ENCODE data around the gene CMIP.

CMIP gene

DNA sequence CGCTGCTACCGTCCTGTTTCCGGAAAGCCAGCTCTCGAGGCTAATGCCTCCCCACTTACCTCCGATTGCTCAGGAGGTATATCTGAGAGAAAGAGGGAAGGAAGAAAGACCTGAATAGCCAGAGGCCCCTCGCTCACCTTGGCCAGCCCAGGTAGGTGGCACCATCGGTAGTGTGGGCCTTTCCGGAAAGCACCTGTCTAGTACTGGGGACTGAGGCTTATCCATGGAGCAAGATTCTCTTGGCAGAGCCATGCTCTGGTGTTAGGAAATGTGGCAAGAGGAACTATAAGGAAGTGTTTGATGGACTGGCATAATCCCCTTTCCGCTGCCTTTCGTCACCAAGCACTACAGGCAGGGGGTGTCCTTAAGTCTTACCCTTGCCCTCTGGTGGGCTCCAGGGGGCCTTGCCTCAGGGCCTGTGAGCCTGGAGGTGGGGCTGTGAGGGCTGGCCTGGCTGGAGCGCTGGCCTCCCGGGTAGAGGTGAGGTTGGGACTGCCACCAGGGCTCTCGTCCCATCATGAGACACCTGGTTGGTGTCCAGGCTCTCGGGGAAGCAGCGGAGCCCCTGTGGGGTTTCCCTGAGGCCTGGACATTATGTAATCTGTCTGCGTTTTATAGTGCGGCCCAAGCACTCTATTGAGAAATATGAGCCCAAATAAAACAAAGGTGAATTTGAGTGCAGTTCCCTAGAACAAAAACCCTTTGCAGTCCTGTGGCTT lies 2.9 kb downstream of the CMIP start:
- no peak for DNase-seq (ENCODE audit: low read depth)

DNA sequence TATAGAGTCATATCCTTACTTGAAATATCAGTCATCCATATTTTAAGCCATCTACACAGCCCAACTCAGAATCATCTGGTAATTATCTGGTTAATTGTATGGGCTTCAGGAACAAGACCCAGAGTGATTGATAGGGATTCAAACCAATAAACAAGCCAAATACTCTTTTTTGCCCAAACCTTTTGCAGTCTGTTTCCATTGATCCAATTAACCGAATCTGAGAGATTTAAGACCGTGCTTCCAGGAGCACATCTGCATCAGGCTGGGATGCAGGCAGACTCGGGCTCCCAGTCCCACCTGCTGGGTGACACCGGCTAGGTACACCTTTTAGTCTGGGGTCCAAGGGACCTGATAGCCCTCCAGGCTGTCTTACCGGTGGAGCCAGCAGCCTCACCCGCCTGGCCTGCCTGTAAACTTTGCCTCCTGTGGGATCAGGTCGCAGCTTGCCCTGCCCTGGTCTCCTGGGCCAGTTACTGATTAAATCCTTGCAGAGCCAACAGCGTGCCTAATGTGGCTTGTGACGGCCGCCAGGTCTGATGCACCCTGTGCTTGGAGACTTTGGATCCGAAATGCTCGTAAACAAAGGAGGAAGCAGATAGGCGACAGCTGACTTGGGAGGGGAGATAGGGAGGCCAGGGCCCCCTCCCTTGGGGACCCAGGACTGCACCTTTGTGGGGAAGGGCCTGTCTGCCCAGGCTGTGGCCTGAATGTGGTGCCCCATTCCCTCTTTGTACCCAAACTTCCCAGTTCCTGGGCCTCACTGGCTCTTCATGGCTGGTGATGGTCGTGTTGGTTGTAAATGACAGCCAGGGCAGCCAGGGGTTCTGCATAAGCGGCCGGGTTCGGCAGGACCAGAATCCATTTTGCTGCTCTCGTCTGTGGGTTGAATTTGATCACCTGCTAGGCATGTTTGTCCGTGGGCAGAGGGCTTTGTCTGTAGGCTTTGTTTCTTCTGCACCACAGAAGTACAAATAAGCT lies 3.8 kb downstream of the CMIP start:
- no peak for DNase-seq (ENCODE audit: low read depth)

DNA sequence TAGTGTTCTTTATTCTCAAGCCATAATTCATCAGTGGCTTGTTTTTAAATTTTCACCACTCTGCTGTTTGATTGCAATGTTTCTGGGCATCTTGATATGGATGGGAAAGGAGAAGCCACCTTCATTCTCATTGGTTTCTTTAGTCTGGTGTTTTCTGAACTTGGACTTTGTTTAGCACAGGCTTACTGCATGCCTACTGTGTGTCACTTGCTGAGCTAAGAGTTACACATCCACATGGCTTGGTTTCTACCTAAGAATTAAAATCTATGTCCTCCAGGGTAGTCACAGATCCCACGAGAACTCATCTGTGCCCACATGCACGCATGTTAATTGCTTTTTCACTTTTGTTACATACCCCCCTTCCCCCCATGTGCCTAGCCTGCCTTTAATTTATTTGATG lies 4.6 kb downstream of the CMIP start:
- no peak for DNase-seq (ENCODE audit: low read depth)

GRCh38 chr16:81449899-81450608 lies 5.4 kb downstream of the CMIP start:
- no peak for DNase-seq (ENCODE audit: low read depth)

DNA sequence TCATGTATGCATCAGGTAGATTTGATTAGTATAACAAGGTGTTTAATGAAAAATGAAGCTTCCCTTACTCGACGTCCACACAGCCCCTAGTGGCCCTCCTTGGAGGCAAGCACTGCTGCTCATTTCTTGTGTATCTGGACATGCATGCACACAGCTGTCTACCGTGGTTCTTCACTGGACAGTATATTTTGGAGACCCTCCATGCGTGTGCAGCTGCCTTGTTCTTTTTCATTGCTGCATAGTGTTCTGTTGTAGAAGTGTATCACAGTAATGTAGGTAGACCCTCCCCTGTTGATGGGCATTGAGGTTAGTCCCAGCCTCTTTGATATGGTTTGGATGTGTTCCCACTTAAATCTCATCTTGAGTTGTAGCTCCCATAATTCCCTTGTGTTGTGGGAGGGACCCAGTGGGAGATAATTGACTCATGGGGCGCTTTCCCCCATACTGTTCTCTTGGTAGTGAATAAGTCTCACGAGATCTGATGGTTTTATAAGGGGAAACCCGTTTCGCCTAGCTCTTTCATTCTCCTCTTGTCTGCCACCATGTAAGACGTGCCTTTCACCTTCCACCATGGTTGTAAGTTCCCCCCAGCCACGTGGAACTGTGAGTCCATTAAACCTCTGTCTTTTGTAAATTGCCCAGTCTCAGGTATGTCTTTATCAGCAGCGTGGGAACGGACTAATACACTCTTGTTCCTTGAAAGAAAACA lies 6.3 kb downstream of the CMIP start:
- no peak for DNase-seq (ENCODE audit: low read depth)

DNA sequence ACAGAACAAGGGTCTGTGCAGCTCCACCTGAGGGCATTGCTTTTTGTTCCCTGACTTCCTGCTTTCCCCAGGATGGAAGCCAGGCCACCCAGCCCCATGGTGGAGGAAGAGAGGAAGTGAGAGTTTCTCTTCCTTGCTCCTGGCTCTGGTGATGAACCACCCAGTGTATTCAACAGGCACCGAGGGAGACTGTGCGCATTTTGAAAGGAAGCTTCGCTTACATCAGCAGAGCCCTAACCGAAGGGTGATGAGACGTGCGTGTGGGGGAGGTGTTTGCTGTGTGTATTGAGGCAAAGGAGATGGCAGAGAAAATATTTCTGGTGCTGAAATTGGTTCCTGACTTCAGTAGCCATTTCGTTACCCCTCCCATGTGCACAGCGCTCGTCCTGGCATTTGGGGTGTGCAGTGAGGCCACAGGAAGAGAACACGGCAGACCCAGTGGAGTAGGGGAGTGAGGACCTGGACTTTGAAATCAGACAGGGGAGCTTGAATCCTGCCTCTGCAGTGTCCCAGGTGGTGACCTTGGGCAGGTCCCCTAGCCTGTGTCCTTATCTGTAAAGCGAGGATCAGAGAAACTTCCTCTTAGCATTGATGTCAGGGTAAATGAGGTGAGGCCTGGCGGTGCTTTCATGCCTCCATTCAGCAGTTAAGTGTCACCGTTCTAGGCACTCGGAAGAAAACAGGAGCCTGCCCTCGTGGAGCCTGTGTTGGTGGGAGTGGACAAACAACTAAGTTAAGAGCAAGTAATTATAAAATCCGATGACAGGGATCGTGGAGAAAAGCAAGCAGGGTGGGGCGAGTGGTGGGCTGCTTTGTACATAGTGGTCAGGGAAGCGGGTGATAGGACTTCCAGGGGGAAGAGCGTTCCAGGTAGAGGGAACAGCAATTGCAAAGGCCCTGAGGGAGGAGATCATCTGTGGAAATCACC lies 7.4 kb downstream of the CMIP start:
- DNase-seq (ENCODE audit: low read depth), result no peak

DNA sequence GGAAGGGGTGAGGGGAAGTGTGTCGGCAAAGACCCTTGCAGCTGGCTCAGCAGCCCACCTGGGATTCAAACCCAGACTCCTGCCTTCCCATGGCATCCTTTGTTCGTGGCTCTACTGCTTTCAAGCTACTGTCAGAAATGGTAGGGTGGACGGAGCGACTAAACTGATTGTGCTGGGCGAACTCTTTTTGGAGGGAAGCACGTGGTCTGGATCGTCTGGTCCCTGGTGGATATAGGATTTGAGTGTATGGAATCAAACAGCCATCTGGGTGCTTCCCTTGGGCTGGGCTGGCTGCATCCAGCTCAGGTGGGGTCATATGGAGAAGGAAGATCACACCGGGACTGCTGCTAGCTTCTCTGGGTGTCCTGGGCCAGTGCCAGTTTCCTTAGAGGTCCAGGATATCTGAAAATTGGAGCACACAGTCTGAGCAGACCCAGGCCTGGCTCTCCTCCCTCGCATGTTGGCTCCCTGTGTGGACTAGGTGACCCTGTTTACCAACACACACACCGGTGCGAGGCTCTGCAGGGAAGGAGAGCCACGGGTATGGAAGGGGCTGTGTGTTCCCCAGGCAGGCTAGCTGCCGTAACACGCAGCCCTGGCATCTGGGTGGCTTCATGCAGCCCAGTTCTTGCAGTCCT lies 8.6 kb downstream of the CMIP start:
- no peak for DNase-seq (ENCODE audit: low read depth)

GRCh38 chr16:81454044-81454443 lies 9.4 kb downstream of the CMIP start:
- DNase-seq (ENCODE audit: low read depth), result no peak

DNA sequence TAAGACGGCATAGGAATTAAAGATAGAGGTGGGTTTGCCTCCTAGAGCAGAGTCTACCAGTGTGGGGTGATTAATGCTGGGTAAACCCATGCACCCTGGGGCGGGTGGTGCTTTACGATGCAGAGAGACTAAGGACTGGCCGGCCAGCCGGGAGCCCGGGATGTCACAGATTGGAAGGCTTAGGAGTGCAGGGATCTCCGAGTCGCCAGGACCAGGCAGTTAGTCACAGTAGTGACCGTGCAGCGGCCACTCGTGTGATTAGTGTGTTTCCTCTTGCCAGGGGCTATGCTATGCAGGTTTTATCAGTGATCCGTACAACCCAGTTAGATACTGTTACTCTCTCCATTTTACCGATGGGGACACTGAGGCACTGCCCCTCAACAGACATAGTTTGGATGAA lies 10.4 kb downstream of the CMIP start:
- no peak for DNase-seq (ENCODE audit: low read depth)

GRCh38 chr16:81455720-81456494 lies 11.3 kb downstream of the CMIP start:
- no peak for DNase-seq (ENCODE audit: low read depth)

GRCh38 chr16:81456523-81457325 lies 12.1 kb downstream of the CMIP start:
- no peak for DNase-seq (ENCODE audit: low read depth)

DNA sequence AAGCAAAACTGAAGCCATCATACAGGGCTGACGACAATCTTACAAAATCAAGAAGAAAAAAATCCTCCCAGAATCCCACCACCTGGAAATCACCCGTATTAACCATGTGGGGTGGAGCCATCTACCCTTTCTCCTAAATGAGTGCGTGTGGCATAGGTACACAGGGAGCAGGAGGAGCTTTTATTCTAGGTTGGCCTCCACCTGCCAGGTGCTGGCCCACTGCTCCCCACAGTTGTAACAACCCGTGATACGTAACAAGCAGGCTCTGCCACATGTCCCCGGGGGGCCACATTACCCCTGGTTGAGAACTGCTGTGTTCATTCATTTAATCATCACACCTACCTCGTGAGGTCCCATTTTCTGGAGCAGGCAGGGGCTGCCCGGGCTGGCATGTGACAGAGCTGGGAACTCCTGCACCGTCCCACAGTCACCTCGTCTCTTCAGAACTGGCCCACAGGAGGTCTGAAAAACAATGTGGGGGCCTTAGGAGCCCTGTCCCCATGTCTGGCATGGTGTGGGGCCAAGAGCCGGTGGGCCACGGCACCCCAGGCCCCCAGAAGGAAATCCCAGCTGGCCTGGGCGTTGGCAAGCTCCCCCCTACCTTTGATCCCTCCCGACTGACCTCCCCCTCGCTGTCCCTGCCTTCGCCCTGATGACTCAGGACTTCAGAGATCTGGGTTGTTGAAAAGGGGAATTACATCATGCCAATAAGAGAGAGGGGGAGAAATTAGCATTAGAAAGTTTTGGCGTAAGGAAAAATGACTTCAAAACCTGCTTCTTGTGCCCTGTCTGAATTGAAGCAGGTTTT lies 12.9 kb downstream of the CMIP start:
- DNase-seq (ENCODE audit: low read depth), result peak; percentile 47

GRCh38 chr16:81458149-81458669 lies 13.6 kb downstream of the CMIP start:
- no peak for DNase-seq (ENCODE audit: low read depth)

GRCh38 chr16:81458827-81459598 lies 14.4 kb downstream of the CMIP start:
- no peak for DNase-seq (ENCODE audit: low read depth)

DNA sequence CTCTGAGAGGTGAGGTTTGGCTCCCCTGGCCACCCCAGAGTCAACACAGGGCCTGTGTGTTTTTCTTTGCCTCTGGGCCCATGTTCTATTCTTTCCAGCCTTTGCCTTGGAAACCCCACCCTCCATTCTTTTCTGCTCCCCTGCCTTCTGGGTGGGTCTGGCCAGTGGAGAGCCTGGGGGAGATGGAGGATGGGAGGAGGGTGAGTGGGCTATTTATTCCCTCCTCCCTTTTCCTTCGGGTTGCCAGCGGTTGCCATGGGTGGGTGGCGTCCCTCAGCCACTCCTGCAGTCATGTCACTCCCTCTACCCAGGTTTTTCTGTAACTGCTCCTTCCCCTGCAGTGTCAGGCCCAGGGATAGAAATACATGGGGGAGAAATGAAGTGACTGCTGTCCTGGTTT lies 15.5 kb downstream of the CMIP start:
- no peak for DNase-seq (ENCODE audit: low read depth)

DNA sequence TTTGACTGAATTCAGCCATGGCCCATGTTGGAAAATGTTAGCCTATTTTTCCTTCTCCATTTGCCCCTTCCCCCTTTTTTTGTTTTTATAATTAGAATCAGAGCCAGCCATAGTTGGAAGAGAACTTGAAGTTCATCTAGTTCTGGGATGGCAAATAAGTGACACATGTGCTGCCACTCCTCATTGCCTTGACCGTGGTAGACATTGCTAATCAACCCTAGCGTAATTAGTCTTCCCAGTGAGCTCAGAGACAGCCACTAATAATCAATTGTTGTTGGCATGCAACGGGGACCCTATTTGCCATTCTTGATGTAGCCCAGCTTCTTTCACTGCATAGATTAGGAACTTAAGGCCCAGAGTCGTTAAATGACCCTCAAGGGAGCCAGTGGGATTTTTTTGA lies 16.6 kb downstream of the CMIP start:
- no peak for DNase-seq (ENCODE audit: low read depth)

- DNase-seq (ENCODE audit: low read depth), result no peak
Observed at GRCh38 chr16:81461766-81462165, 17.2 kb downstream of the CMIP start.

Data from fibroblast of the conjunctiva (primary cell).